Naive B cell (primary cell): Measurements from ENCODE around the gene TBC1D22A. TPM values are rescaled to one million over a fixed set of nuclear protein-coding genes. Genes with fewer than 3 reads are reported as not detected.

Experiments used
- ATAC-seq, 2 donors: fragments of 150-1000 bp; cut with Tn5 transposase; 2 replicates each; pipeline ENCODE4 v1.10.0; 2021; ENCODE audit warnings: low read depth in 2 of 2, mild to moderate bottlenecking in 2 of 2, moderate library complexity in 2 of 2
- DNase-seq: peaks from one replicate; pipeline ENCODE4 v3.0.0; 2022
- H3K27ac Mint-ChIP-seq, 6 donors: one replicate each; pipeline ENCODE4 v1.8.0; 2020 to 2022; ENCODE audit warnings: mild to moderate bottlenecking in 6 of 6, mixed read lengths in 6 of 6, moderate library complexity in 5 of 6, inconsistent platforms in 2 of 6
- H3K27me3 Mint-ChIP-seq, 3 donors: one replicate each; pipeline ENCODE4 v1.8.0; 2021 to 2022; ENCODE audit warnings: mixed read lengths in 3 of 3, mild to moderate bottlenecking in 1 of 3
- H3K36me3 Mint-ChIP-seq, 2 donors: one replicate each; pipeline ENCODE4 v1.8.0; 2020 to 2022; ENCODE audit warnings: mixed read lengths in 2 of 2, inconsistent platforms in 1 of 2, mild to moderate bottlenecking in 1 of 2
- H3K4me1 Mint-ChIP-seq, 3 donors: one replicate each; pipeline ENCODE4 v1.8.0; 2020 to 2022; ENCODE audit warnings: mixed read lengths in 3 of 3, inconsistent platforms in 1 of 3, mild to moderate bottlenecking in 1 of 3, moderate library complexity in 1 of 3
- H3K4me3 Mint-ChIP-seq, 8 donors: one replicate each; pipeline ENCODE4 v1.8.0; 2020 to 2022; ENCODE audit warnings: mild to moderate bottlenecking in 8 of 8, mixed read lengths in 8 of 8, moderate library complexity in 8 of 8, inconsistent platforms in 2 of 8
- H3K9me3 Mint-ChIP-seq, 7 donors: one replicate each; pipeline ENCODE4 v1.8.0; 2020 to 2022; ENCODE audit warnings: mixed read lengths in 7 of 7, mild to moderate bottlenecking in 5 of 7, inconsistent platforms in 2 of 7, moderate library complexity in 1 of 7
- polyA plus RNA-seq, 6 donors: library from polyadenylated mRNA; unstranded; fragments of 300-500 nt; fragmentation: Illumina TruSeq; gene quantifications; one replicate each; pipeline ENCODE4 v1.2.3, GENCODE V29; 2021; ENCODE audit warnings: low read depth in 6 of 6

TBC1D22A gene
- polyA plus RNA-seq, 6 donors from 2014 or later, result 47.2 to 74.5 (median 62.6) TPM

DNA sequence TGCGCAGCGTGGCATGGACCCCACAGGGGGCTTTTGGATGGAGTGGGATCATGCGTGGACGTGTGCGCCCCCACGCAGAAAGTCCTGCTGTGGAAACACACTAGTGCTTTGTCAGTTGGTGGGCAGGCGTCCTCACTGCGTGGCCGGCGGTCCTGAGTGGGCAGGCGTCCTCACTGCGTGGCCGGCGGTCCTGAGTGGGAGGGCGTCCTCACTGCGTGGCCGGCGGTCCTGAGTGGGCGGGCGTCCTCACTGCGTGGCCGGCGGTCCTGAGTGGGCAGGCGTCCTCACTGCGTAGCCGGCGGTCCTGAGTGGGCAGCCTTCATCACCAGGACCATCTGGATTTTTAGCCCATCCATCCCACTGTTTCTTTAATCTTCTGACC lies 205.9 kb downstream of the TBC1D22A start:
- no peaks in the 10 kb centered on the region for H3K27me3 Mint-ChIP-seq

GRCh38 chr22:46968848-46969247 lies 206.4 kb downstream of the TBC1D22A start:
- H3K27ac Mint-ChIP-seq, result peak overlapping the region in 5 of 6 donors; percentile 27 to 87 (median 79)
- DNase-seq, result no peak
- no peaks in the 10 kb centered on the region for H3K9me3 Mint-ChIP-seq
- H3K27me3 Mint-ChIP-seq, result no peaks in the 10 kb centered on the region
- no peak overlapping the region for H3K4me3 Mint-ChIP-seq
- no peak for ATAC-seq
- peaks cover 45 to 62% (median 50%) of the 10 kb centered on the region in 3 donors for H3K4me1 Mint-ChIP-seq
- H3K36me3 Mint-ChIP-seq, result peaks cover 0 to 7% of the 10 kb centered on the region in 2 donors

More for the DNA sequence above, 205.9 kb downstream of the TBC1D22A start:
- no peak for DNase-seq
- Mint-ChIP-seq H3K4me3 (no peak overlapping the region), H3K27ac (no peak overlapping the region), H3K9me3 (no peaks in the 10 kb centered on the region), H3K36me3 (peaks cover 0 to 7% of the 10 kb centered on the region in 2 donors), H3K4me1 (peaks cover 45 to 66% (median 50%) of the 10 kb centered on the region in 3 donors)
- ATAC-seq, result no peak

DNA sequence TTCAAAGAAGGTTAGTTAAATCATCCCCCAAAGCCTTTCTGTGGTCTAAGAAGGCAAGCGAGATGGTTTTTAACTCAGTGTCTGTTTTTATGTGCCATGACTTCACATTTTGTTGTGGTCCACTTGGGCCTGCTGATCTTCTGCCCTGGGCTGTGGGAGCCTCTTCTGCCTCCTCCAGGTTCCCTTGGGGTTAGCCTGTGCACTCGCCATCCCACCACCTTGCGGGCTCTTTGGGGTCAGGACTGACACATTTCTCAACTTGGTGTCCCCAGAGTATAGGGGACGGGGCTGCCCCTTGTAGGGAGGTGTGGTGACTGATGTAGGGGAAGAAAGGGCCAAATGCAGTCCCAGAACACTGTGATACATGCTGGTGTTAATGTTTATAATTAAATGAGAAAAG lies 207.0 kb downstream of the TBC1D22A start:
- H3K4me1 Mint-ChIP-seq, result peaks cover 45 to 56% (median 50%) of the 10 kb centered on the region in 3 donors
- H3K36me3 Mint-ChIP-seq, result peaks cover 0 to 7% of the 10 kb centered on the region in 2 donors
- no peaks in the 10 kb centered on the region for H3K27me3 Mint-ChIP-seq
- H3K4me3 Mint-ChIP-seq, result peak overlapping the region in 2 of 8 donors; percentile 31 to 45
- ATAC-seq (peak; percentile 25 to 36), DNase-seq (no peak)
- peak overlapping the region; percentile 22 to 95 (median 85) for H3K27ac Mint-ChIP-seq
- no peaks in the 10 kb centered on the region for H3K9me3 Mint-ChIP-seq

GRCh38 chr22:46969961-46970360 lies 207.5 kb downstream of the TBC1D22A start:
- Mint-ChIP-seq H3K27ac (peak overlapping the region; percentile 79 to 95 (median 90)), H3K4me1 (peaks cover 47 to 56% (median 50%) of the 10 kb centered on the region in 3 donors), H3K9me3 (no peaks in the 10 kb centered on the region), H3K27me3 (no peaks in the 10 kb centered on the region), H3K36me3 (peaks cover 2 to 12% of the 10 kb centered on the region in 2 donors), H3K4me3 (no peak overlapping the region)
- no peak for DNase-seq
- no peak for ATAC-seq

GRCh38 chr22:46970411-46971098 lies 208.1 kb downstream of the TBC1D22A start:
- ATAC-seq (no peak), DNase-seq (no peak)
- peak overlapping the region in 5 of 6 donors; percentile 66 to 92 (median 90) for H3K27ac Mint-ChIP-seq
- H3K36me3 Mint-ChIP-seq, result peaks cover 3 to 16% of the 10 kb centered on the region in 2 donors
- H3K27me3 Mint-ChIP-seq, result no peaks in the 10 kb centered on the region
- H3K9me3 Mint-ChIP-seq, result no peaks in the 10 kb centered on the region
- H3K4me1 Mint-ChIP-seq, result peaks cover 46 to 52% (median 50%) of the 10 kb centered on the region in 3 donors
- peak overlapping the region in 5 of 8 donors; percentile 24 to 51 (median 40) for H3K4me3 Mint-ChIP-seq

DNA sequence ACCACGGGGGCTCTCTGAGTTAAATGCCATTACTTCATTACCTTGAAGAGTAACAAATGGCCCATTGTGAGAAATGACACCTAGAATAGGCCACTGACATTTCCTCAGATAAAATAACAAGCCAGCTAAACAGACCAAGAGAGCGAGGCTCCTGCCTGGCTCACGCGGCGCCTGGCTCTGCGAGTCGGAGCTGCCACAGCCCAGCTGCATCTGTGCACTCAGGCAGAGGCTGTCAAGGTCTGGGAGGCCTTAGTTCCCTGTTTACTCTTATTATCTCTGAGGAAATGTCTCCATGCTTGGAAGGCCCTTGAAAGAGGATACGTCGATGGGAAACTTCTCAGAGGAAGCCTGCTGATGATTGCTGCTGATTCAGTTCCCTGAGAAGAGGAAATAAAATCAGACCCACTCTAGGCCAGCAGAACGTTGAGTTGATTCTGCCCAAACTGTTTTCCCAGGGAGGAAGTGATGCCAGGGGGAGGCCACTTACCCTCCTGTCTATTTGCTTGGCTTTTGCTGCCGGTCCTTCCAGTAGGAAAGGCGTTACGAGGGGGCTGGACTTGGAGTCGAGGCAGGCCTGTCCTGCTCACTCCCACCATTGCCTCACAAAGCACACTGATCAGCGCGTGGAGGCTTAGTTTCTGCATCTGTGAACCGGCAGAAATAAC lies 208.8 kb downstream of the TBC1D22A start:
- no peaks in the 10 kb centered on the region for H3K27me3 Mint-ChIP-seq
- DNase-seq, result peak; percentile 31
- peaks cover 8 to 15% of the 10 kb centered on the region in 2 donors for H3K36me3 Mint-ChIP-seq
- peaks cover 41 to 48% (median 45%) of the 10 kb centered on the region in 3 donors for H3K4me1 Mint-ChIP-seq
- no peaks in the 10 kb centered on the region for H3K9me3 Mint-ChIP-seq
- peak overlapping the region in 5 of 8 donors; percentile 22 to 59 (median 40) for H3K4me3 Mint-ChIP-seq
- H3K27ac Mint-ChIP-seq, result peak overlapping the region; percentile 79 to 92 (median 91)
- ATAC-seq, result peak; percentile 80 to 88

GRCh38 chr22:46971764-46972125 lies 209.3 kb downstream of the TBC1D22A start:
- peaks cover 12 to 19% of the 10 kb centered on the region in 2 donors for H3K36me3 Mint-ChIP-seq
- H3K4me3 Mint-ChIP-seq, result no peak overlapping the region
- DNase-seq (no peak), ATAC-seq (no peak)
- H3K4me1 Mint-ChIP-seq, result peaks cover 38 to 43% (median 41%) of the 10 kb centered on the region in 3 donors
- no peaks in the 10 kb centered on the region for H3K9me3 Mint-ChIP-seq
- no peaks in the 10 kb centered on the region for H3K27me3 Mint-ChIP-seq
- H3K27ac Mint-ChIP-seq, result peak overlapping the region in 5 of 6 donors; percentile 79 to 92 (median 90)

DNA sequence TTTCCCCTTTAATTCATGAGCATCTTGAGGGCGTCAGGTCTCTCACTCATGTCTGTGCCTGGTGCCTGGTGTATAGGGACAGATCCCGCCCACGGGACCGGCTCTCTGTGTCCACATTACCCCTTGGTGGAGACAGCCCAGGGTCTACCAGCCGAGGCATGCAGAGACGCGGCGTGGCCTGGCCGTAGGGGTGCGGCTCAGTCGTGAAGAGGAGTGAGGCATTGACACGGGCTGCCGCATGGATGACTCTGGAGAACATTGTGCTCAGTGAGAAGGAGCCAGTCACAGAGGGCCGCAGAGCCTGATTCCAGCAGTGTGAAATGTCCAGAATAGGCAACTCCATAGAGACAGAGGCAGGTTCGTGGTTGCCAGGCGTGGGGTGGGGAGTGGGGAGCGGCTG lies 209.8 kb downstream of the TBC1D22A start:
- no peak for DNase-seq
- no peak for ATAC-seq
- Mint-ChIP-seq H3K27ac (peak overlapping the region in 4 of 6 donors; percentile 18 to 70 (median 41)), H3K4me1 (peaks cover 38 to 46% (median 38%) of the 10 kb centered on the region in 3 donors), H3K4me3 (peak overlapping the region in 1 of 8 donors; percentile 16), H3K9me3 (no peaks in the 10 kb centered on the region), H3K27me3 (no peaks in the 10 kb centered on the region), H3K36me3 (peaks cover 17 to 24% of the 10 kb centered on the region in 2 donors)

DNA sequence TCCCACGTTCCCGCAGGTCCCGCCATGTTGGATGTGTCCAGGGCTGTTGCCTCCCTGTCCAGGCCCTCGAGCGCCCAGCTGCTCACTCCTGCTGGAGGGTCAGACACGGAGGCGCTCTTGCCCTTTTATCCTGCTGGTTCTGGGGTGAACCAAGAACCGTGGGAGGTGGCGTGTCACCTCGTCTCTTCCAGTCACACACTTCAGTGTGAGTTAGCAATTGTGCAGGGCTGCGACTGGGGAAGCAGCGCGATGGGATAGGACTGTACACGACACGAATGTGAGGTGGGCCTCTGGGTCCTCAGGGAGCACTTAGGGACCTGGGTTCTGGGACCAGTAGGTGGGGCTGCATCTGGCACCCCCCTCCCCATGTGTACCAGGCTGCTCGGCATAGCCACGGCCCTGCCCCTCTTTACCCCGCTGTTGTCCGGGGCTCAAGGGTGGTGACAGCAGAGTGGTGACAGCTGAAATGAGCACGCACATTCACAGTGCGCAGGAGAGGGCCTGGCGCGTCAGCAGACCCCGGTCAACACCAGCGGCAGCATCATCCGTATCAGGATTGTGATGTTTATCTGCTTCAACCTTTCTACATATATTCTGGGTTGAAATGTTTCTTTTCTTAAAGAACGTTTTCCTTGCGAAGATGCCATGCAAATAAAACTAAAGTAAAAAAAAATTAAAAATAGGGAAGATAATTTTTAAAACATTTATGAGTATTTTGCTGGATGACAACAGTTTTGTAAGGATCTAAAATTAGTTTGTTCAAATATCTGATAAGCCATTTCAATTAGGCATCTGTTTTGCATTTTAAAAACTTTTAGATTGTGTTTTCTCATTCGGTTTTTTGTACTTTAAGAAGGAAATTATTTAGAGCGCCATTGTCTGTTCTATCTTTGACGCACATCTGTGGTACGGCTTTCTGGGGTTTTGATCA lies 210.7 kb downstream of the TBC1D22A start:
- H3K27me3 Mint-ChIP-seq, result no peaks in the 10 kb centered on the region
- peaks cover 36 to 43% (median 38%) of the 10 kb centered on the region in 3 donors for H3K4me1 Mint-ChIP-seq
- H3K4me3 Mint-ChIP-seq, result peak overlapping the region in 1 of 8 donors; percentile 56
- no peaks in the 10 kb centered on the region for H3K9me3 Mint-ChIP-seq
- H3K27ac Mint-ChIP-seq, result peak overlapping the region in 2 of 6 donors; percentile 28 to 71
- peaks cover 18 to 33% of the 10 kb centered on the region in 2 donors for H3K36me3 Mint-ChIP-seq
- DNase-seq (no peak), ATAC-seq (no peak)

GRCh38 chr22:46974077-46974476 lies 211.6 kb downstream of the TBC1D22A start:
- H3K27me3 Mint-ChIP-seq, result no peaks in the 10 kb centered on the region
- no peaks in the 10 kb centered on the region for H3K9me3 Mint-ChIP-seq
- no peak for ATAC-seq
- H3K4me3 Mint-ChIP-seq, result no peak overlapping the region
- DNase-seq, result no peak
- H3K4me1 Mint-ChIP-seq, result peaks cover 30 to 36% (median 32%) of the 10 kb centered on the region in 3 donors
- no peak overlapping the region for H3K27ac Mint-ChIP-seq
- peaks cover 21 to 35% of the 10 kb centered on the region in 2 donors for H3K36me3 Mint-ChIP-seq

GRCh38 chr22:46974631-46975585 lies 212.5 kb downstream of the TBC1D22A start:
- DNase-seq (no peak), ATAC-seq (no peak)
- peak overlapping the region in 1 of 6 donors; percentile 67 for H3K27ac Mint-ChIP-seq
- H3K9me3 Mint-ChIP-seq, result no peaks in the 10 kb centered on the region
- H3K27me3 Mint-ChIP-seq, result no peaks in the 10 kb centered on the region
- peaks cover 25 to 28% (median 27%) of the 10 kb centered on the region in 3 donors for H3K4me1 Mint-ChIP-seq
- peaks cover 29 to 35% of the 10 kb centered on the region in 2 donors for H3K36me3 Mint-ChIP-seq
- no peak overlapping the region for H3K4me3 Mint-ChIP-seq

- no peak overlapping the region for H3K4me3 Mint-ChIP-seq
- H3K36me3 Mint-ChIP-seq, result peaks cover 30 to 35% of the 10 kb centered on the region in 2 donors
- no peak overlapping the region for H3K27ac Mint-ChIP-seq
- no peak for ATAC-seq
- DNase-seq, result no peak
- peaks cover 15 to 20% (median 16%) of the 10 kb centered on the region in 3 donors for H3K4me1 Mint-ChIP-seq
- no peaks in the 10 kb centered on the region for H3K27me3 Mint-ChIP-seq
- no peaks in the 10 kb centered on the region for H3K9me3 Mint-ChIP-seq
Measured at GRCh38 chr22:46976143-46976542, 213.7 kb downstream of the TBC1D22A start.
